Muscle layer of colon (tissue), 2 donors: ENCODE results near the gene NKAIN4.

ENCODE experiments used
- H3K27ac ChIP-seq: one replicate; pipeline ENCODE4 v1.7.0; 2013; ENCODE audit warnings: low read depth, mild to moderate bottlenecking, low read length, moderate library complexity
- H3K27me3 ChIP-seq, 2 donors: one replicate each; pipeline ENCODE4 v1.7.0; 2013; ENCODE audit warnings: low read length in 2 of 2, mild to moderate bottlenecking in 2 of 2; ENCODE audit not compliant: insufficient read depth in 2 of 2, control insufficient read depth in 1 of 2
- H3K36me3 ChIP-seq: one replicate; pipeline ENCODE4 v1.7.0; 2013; ENCODE audit warnings: mild to moderate bottlenecking, low read length; ENCODE audit not compliant: insufficient read depth
- H3K4me1 ChIP-seq: one replicate; pipeline ENCODE4 v1.7.0; 2013; ENCODE audit warnings: mild to moderate bottlenecking, low read length; ENCODE audit not compliant: insufficient read depth
- H3K4me3 ChIP-seq, 2 donors: one replicate each; pipeline ENCODE4 v1.7.0; 2013; ENCODE audit warnings: low read length in 2 of 2, low read depth in 1 of 2, mild to moderate bottlenecking in 1 of 2, moderate library complexity in 1 of 2
- H3K9ac ChIP-seq: one replicate; pipeline ENCODE4 v1.7.0; 2013; ENCODE audit warnings: low read length
- H3K9me3 ChIP-seq: one replicate; pipeline ENCODE4 v1.7.0; 2013; ENCODE audit warnings: mild to moderate bottlenecking, low read length
- donor health status: abdominal sarcoma.
- donor health status: Adenocarcinoma of cecum.

Gene NKAIN4

DNA sequence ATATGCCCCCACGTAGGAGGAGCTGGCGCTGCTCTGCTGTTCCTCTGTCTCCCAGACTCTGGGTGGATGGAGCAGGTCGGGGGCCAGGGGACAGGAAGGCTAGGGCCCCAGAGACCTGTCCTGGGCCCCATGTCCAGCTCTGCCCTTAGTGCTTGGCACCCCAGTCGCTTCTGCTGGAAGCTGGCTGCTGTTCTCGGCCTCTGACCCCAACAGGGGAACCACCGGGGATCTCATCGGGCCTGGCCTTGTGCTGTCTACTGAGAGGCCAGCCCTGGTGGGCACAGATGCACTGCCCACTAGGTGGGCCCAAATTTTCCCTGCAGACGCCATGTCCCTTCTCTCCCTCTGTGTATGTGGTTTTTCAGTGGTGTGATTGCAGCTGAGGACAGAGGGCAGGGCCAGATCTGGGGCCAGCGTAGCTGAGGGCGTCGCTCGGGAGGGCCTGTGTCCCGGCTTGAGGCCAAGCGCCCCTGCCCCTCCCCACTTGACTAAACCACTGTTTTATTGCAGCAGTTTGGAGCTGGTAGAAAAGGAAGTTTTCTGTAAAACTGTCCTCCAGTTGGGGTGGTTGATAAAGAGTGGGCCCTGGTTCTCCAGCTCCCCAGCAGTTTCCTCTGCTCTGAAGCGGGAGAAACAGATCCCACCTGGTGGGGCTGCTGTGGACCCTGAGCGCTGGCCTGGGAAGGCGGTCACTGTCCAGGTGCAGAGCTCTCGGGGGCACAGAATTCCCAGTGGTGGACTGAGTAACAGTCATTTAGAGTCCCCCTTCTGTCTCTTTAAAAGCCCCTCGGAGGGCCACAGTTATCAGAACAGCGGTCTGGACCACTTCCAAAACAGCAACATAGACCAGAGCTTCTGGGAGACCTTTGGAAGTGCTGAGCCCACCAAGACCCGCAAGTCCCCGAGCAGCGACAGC, 32.8 kb upstream of the NKAIN4 start:
- H3K27ac ChIP-seq = no peak overlapping the region
- H3K36me3 ChIP-seq = peaks cover 34% of the 10 kb centered on the region
- H3K9ac ChIP-seq = no peak overlapping the region
- H3K4me3 ChIP-seq = no peak overlapping the region
- no peaks in the 10 kb centered on the region for H3K9me3 ChIP-seq
- peaks cover 0 to under 1% of the 10 kb centered on the region in 2 donors for H3K27me3 ChIP-seq
- H3K4me1 ChIP-seq = no peaks in the 10 kb centered on the region

DNA sequence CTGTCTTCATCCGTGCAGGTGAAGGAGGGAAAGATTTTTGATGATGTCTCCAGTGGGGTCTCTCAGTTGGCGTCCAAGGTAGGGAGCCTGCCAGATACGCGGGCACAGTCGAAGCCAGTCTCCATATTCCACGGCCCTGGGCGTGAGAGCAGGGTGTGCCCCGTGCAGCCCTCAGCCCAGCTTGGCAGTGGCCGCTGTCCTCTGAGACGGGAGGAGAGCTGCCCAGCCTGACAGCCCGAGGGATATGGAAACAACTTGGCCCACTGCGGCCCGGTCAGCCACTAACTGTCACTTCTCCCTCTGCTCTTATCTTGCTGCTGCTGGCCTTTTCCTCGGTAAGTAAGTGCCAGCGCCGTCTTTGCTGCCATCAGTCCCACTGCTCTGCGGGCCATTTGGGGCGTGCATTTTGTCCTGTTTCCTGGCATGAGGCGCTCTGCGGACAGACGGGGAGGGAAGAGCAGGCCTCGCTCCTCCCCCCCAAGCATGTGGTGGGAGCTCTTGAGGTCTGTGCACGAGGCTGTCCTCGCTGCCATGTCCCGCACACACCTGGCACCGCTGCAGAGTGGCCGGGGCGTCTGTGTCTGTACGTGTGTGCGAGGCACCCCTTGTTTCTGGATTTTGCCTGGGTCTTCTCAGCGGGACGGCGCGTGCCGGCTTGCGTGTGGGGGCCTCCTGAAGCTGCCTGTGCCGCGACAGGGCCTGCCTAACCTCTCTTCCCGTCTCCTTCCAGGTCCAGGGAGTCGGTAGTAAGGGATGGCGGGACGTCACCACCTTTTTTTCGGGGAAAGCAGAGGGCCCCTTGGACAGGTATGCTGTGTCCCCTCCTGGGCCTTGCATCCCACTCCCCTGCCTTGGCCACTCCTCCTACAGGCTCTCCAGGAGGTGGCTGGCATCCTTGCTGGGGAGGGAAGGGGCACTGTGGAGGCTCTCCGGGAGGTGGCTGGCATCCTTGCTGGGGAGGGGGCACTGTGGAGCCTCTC, 31.7 kb upstream of the NKAIN4 start:
- Histone ChIP-seq H3K4me3 (no peak overlapping the region), H3K4me1 (no peaks in the 10 kb centered on the region), H3K9ac (no peak overlapping the region), H3K36me3 (peaks cover 34% of the 10 kb centered on the region), H3K27ac (no peak overlapping the region), H3K9me3 (no peaks in the 10 kb centered on the region), H3K27me3 (no peaks in the 10 kb centered on the region)

DNA sequence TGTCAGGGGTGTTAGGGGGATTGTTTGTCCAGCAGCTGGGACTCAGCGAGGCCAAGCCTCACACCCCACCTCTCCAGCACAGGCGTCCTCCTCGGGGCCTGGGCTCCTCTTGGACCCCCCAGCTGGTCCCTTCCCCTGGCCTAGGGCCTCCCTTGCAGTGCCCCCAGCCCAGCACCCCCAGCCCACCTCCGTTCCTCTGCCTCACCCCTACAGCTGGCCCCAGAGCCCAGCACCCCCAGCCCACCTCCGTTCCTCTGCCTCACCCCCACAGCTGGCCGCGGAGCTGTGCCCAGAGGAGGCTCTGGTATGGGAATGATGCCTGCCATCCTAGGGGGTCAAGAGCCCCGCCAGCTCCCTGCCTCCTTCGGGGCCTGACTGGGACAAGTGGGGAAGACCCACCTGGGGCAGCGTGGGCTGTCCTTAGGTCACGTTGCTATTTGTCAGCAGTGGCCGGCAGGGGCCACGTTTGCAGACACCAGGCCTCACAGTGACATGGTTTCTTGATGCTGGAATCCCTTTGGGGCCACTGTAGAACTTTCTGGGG, 30.8 kb upstream of the NKAIN4 start:
- Histone ChIP-seq H3K27me3 (no peaks in the 10 kb centered on the region), H3K9me3 (no peaks in the 10 kb centered on the region), H3K36me3 (peaks cover 40% of the 10 kb centered on the region), H3K4me3 (no peak overlapping the region), H3K27ac (no peak overlapping the region), H3K4me1 (no peaks in the 10 kb centered on the region), H3K9ac (no peak overlapping the region)

DNA sequence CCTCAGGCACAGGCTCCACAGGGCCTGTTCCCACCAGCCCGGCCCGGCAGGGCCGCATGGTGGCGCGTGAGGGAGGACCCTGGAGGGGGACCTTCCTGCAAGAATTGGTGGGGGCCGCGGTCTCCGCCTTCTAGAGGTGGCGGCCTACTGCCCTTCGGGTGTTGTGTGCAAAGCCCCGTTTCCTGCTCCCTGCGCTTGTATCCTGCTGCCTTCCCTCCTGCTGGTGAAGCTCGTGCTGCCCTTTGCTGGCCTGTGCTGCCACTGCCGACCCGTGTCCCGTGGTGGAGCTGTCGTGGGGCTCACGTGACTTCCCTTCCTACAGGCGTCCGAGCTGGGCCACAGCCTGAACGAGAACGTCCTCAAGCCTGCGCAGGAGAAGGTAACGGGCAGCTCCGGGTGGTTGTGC, 30.3 kb upstream of the NKAIN4 start:
- Histone ChIP-seq H3K9ac (no peak overlapping the region), H3K36me3 (peaks cover 40% of the 10 kb centered on the region), H3K9me3 (no peaks in the 10 kb centered on the region), H3K4me1 (no peaks in the 10 kb centered on the region), H3K4me3 (no peak overlapping the region), H3K27ac (no peak overlapping the region), H3K27me3 (no peaks in the 10 kb centered on the region)

DNA sequence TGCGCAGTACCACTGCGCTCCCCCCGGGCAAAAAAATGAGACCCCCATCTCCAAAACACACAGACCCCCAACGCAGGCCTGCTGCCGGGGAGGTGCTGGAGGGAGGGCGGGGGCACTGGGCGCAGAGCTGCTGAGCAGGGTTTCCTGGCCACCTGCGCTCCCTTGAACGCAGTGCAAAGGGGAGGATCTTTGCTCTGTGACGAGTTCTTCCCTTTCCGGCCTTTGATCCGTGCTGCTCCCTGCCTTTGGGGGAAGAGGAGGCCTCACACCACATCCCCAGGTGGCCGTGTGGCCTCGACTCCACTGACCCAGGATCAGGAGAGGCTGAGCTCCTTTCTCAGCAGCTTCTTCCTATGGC, 29.8 kb upstream of the NKAIN4 start:
- Histone ChIP-seq H3K27ac (no peak overlapping the region), H3K4me3 (no peak overlapping the region), H3K9ac (no peak overlapping the region), H3K27me3 (no peaks in the 10 kb centered on the region), H3K9me3 (no peaks in the 10 kb centered on the region), H3K36me3 (peaks cover 40% of the 10 kb centered on the region), H3K4me1 (no peaks in the 10 kb centered on the region)

DNA sequence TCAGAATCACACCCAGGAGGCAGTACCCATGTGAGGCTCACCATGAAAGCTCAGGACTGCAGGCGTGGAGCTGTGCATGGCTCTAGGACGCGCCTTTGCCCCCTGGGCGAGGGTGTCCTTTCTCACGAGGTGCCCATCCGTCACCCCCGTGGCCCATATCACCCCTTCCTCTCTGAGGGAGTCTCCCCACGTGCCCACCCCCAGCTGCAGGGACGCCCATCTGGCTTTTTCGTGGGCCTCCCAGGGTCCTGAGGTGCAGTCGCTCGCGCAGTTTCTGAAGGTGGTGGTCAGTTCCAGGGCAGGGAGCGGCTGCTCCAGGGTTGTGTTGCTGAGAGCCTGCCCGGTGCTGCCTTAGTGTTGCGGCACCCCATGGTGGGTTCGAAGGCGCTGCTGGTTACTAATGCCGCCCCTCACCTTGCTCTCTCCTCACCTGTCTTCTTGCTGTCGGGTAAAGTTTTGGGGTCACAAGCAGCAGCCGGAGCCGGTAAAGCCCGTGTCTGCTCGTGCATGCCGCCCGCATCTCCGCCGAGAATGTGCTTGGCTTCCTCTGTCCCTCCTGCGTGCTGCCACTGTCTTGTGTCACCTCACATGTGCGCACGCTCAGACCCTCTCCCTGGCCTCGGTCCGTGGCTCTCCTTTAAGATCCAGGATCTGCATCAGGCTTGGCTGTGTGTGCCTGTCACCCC, 29.3 kb upstream of the NKAIN4 start:
- H3K9ac ChIP-seq = no peak overlapping the region
- no peak overlapping the region for H3K4me3 ChIP-seq
- no peak overlapping the region for H3K27ac ChIP-seq
- no peaks in the 10 kb centered on the region for H3K9me3 ChIP-seq
- no peaks in the 10 kb centered on the region for H3K4me1 ChIP-seq
- H3K36me3 ChIP-seq = peaks cover 41% of the 10 kb centered on the region
- no peaks in the 10 kb centered on the region for H3K27me3 ChIP-seq

DNA sequence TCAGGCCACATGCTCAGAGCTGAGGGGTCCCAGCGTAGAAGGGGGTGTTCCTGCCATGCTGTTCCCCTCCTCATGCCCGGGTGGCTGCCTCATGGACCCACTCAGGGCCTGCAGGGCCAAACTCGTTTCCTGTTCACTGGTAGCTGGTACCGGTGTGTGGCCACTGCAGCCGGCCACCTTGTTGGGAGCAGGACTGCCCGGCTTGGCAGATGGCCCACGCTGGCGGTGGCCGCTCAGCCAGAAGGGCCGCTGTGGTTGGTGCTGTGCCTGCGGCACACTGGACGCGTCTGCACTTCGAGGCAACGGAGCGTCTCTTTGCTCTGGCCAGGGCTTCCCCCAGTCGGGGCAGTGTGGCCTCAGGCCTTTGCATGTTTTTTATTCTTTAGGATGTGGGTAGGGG, 28.7 kb upstream of the NKAIN4 start:
- Histone ChIP-seq H3K36me3 (peaks cover 39% of the 10 kb centered on the region), H3K4me3 (no peak overlapping the region), H3K9me3 (no peaks in the 10 kb centered on the region), H3K27ac (no peak overlapping the region), H3K27me3 (no peaks in the 10 kb centered on the region), H3K4me1 (no peaks in the 10 kb centered on the region), H3K9ac (no peak overlapping the region)

DNA sequence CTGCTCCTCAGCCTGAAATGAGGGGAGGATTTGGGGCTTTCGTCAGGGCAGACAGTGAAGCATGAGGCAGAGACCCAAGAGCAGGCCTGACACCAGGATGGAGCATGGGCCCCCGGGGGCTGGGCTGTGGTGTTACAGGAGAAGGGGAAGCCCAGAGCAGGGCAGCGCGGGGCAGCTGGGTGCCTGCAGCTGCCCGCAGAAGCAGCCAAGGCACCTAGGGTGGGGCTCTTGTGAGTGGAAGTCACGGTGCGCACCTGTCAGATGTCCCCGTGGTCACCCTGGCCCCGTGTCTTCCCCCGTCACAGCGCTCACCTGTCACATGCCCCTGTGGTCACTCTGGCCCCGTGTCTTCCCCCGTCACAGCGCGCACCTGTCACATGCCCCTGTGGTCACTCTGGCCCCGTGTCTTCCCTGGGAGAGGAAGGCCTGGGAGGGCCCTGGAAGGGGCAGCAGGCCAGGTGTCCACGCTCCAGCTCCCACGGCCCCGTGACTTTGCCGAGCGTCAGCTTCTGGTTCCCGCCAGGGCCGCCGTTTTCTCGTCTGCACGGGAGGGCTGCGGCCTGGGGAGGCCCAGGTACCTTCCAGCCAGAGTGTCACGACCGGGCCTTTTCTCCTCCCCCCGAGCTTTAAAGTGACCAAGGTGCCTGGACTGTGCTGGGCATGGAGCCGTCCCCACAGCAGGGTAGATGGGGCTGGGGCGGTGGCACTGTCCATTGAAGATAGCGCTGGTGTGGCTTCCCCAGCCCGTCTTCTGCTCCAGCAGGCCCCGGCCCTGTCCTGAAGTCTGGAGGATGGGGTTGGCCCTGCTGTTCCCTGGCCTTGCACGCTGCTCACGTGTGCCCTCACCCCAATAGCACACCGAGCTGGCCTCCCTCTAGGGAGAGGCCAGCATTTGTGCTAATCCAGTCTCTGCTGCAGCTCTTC, 27.7 kb upstream of the NKAIN4 start:
- H3K27ac ChIP-seq = no peak overlapping the region
- H3K4me3 ChIP-seq = no peak overlapping the region
- no peak overlapping the region for H3K9ac ChIP-seq
- H3K4me1 ChIP-seq = no peaks in the 10 kb centered on the region
- no peaks in the 10 kb centered on the region for H3K9me3 ChIP-seq
- no peaks in the 10 kb centered on the region for H3K27me3 ChIP-seq
- peaks cover 36% of the 10 kb centered on the region for H3K36me3 ChIP-seq

DNA sequence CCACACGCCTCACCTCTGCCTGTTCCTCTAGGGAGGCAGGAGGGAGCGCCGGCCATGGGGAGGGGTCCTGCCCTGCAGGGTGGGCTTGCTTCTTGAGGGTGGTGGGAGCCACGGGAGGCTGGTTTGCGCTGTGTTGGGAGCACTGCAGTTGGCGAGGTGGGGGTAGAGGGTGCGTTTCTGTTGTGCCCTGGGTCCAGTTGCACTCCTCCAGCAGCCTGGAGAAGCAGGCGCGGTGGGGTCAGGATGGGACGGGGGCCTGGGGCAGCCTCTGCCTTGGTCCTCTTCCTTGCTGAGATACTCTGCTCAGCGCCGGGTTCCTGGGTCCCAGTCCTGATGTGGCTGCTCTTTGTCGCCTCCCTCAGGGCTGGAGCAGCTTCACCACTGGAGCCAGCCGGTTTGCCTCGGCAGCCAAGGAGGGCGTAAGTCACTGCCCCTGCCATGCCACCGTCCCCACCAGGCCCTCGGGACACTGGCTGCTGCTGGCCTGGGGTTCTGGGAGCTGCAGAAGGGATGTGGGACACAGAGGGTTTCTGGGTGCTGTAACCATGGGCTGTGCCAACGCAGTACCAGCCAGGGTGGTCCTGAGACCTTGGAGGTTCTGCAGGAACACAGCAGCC, 26.8 kb upstream of the NKAIN4 start:
- Histone ChIP-seq H3K9ac (no peak overlapping the region), H3K4me3 (no peak overlapping the region), H3K4me1 (no peaks in the 10 kb centered on the region), H3K36me3 (peaks cover 45% of the 10 kb centered on the region), H3K27me3 (no peaks in the 10 kb centered on the region), H3K9me3 (no peaks in the 10 kb centered on the region), H3K27ac (no peak overlapping the region)

DNA sequence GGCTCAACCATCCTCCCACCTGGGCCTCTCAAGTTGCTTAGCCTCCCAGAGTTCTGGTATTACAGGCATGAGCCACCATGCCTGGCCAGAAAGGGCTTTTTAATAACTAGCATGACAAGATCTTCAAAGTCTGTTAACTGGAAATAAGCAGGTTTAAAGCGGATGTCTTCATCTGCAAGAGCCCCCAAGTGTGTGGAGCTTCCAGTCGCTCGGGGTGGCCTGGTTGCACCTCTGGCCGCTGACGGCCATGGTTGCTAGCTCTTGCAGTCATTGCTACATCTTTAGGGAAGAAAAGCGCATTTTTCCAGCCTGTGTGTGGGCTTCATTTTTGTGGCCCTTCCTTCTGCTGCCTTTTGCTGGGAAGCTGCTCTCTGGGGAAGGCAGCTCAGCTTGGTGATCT, 26.1 kb upstream of the NKAIN4 start:
- Histone ChIP-seq H3K4me3 (no peak overlapping the region), H3K27ac (no peak overlapping the region), H3K4me1 (no peaks in the 10 kb centered on the region), H3K9ac (no peak overlapping the region), H3K36me3 (peaks cover 43% of the 10 kb centered on the region), H3K9me3 (no peaks in the 10 kb centered on the region), H3K27me3 (no peaks in the 10 kb centered on the region)
